Measurements from ENCODE around the gene ASCC2.
"Not testable (repeated sequence)": the region's sequence is repeated elsewhere in the genome, so short reads cannot be mapped to it uniquely, and the experiment has no call there.

The ASCC2 gene

GRCh38 chr22:29837741-29838598, at the start of gene ASCC2:
TSS of gene ASCC2 (minus strand) at chr22:29838274. CDS start at chr22:29832325, 5,949 bp downstream.
- H3K27ac ChIP-seq, result peak within 1 kb of the TSS; percentile 81
- DNase-seq (ENCODE audit: low read depth, low spot score), result peak; percentile 92

- no peak overlapping the region for H3K27ac ChIP-seq
- DNase-seq (ENCODE audit: low read depth, low spot score), result no peak
Measured at GRCh38 chr22:29887358-29887757, 49.3 kb upstream of the ASCC2 start.

- no peak for DNase-seq (ENCODE audit: low read depth, low spot score)
- no peak overlapping the region for H3K27ac ChIP-seq
Measured at GRCh38 chr22:29886596-29886995, 48.5 kb upstream of the ASCC2 start.

GRCh38 chr22:29885610-29886009, 47.5 kb upstream of the ASCC2 start:
- no peak overlapping the region for H3K27ac ChIP-seq
- DNase-seq (ENCODE audit: low read depth, low spot score), result no peak

GRCh38 chr22:29883775-29884097, 45.7 kb upstream of the ASCC2 start:
- peak overlapping the region; percentile 75 for H3K27ac ChIP-seq
- no peak for DNase-seq (ENCODE audit: low read depth, low spot score)

GRCh38 chr22:29883045-29883774, 45.1 kb upstream of the ASCC2 start, which contains the start of gene MTMR3:
TSS of gene MTMR3 (plus strand) at chr22:29883174. CDS start at chr22:29971060, 87,886 bp downstream.
- peak within 1 kb of the TSS; percentile 75 for H3K27ac ChIP-seq
- peak; percentile 40 for DNase-seq (ENCODE audit: low read depth, low spot score)

- peak overlapping the region; percentile 75 for H3K27ac ChIP-seq
- DNase-seq (ENCODE audit: low read depth, low spot score), result no peak
Measured at GRCh38 chr22:29882716-29883044, 44.6 kb upstream of the ASCC2 start.

- H3K27ac ChIP-seq, result no peak overlapping the region
- DNase-seq (ENCODE audit: low read depth, low spot score), result no peak
Measured at GRCh38 chr22:29879753-29880152, 41.7 kb upstream of the ASCC2 start.

- no peak for DNase-seq (ENCODE audit: low read depth, low spot score)
- no peak overlapping the region for H3K27ac ChIP-seq
Measured at GRCh38 chr22:29877620-29878019, 39.5 kb upstream of the ASCC2 start.

- no peak overlapping the region for H3K27ac ChIP-seq
- no peak for DNase-seq (ENCODE audit: low read depth, low spot score)
Measured at GRCh38 chr22:29873943-29874342, 35.9 kb upstream of the ASCC2 start.

GRCh38 chr22:29872989-29873388, 34.9 kb upstream of the ASCC2 start:
- DNase-seq (ENCODE audit: low read depth, low spot score), result no peak
- H3K27ac ChIP-seq, result no peak overlapping the region

- no peak overlapping the region for H3K27ac ChIP-seq
- DNase-seq (ENCODE audit: low read depth, low spot score), result no peak
Measured at GRCh38 chr22:29872144-29872893, 34.2 kb upstream of the ASCC2 start.

- DNase-seq (ENCODE audit: low read depth, low spot score), result no peak
- H3K27ac ChIP-seq, result no peak overlapping the region
Measured at GRCh38 chr22:29871684-29872083, 33.6 kb upstream of the ASCC2 start.

- DNase-seq (ENCODE audit: low read depth, low spot score), result peak; percentile 18
- peak overlapping the region; percentile 61 for H3K27ac ChIP-seq
Measured at GRCh38 chr22:29870574-29870973, 32.5 kb upstream of the ASCC2 start.

GRCh38 chr22:29867851-29868250, 29.8 kb upstream of the ASCC2 start:
- H3K27ac ChIP-seq, result no peak overlapping the region
- DNase-seq (ENCODE audit: low read depth, low spot score), result no peak

GRCh38 chr22:29867260-29867659, 29.2 kb upstream of the ASCC2 start:
- no peak overlapping the region for H3K27ac ChIP-seq
- no peak for DNase-seq (ENCODE audit: low read depth, low spot score)

- H3K27ac ChIP-seq; DNase-seq (ENCODE audit: low read depth, low spot score): not testable (repeated sequence)
Measured at GRCh38 chr22:29865572-29865971, 27.5 kb upstream of the ASCC2 start.

- DNase-seq (ENCODE audit: low read depth, low spot score), result no peak
- H3K27ac ChIP-seq, result no peak overlapping the region
Measured at GRCh38 chr22:29861672-29862297, 23.7 kb upstream of the ASCC2 start.

GRCh38 chr22:29860006-29860766, 22.1 kb upstream of the ASCC2 start:
- DNase-seq (ENCODE audit: low read depth, low spot score), result no peak
- no peak overlapping the region for H3K27ac ChIP-seq

GRCh38 chr22:29859030-29859429, 21.0 kb upstream of the ASCC2 start:
- H3K27ac ChIP-seq; DNase-seq (ENCODE audit: low read depth, low spot score): not testable (repeated sequence)
